ENCODE results near the gene AGXT2.

DNA sequence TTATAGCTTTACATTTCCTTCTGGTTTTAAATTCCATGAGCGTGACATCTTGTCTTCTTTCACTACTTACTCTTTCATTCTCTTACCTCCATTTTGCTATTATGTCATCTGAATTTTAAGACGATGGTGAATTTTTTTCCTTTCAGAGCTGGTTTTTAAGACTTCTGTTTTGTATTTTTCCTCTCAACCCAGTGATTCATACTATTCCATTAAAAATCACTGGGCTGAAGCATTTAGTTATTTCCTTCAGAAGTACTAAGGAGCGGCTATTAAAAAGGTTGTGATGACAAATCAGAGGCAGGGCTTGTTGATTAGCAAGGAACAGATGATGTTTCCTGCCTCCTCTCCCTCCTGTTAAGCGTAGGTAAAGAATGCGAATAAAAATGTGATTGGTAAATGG is 16.5 kb downstream of the AGXT2 start:
- TF ChIP-seq POLR2A (IDR thresholded peaks at IDR 0.05; ENCODE audit: low read depth, low read length): no peak
- no peak for TF ChIP-seq FOS (IDR thresholded peaks at IDR 0.05; ENCODE audit: borderline replicate concordance, insufficient read depth, low read length)
- TF ChIP-seq POLR2AphosphoS5 (IDR thresholded peaks at IDR 0.05; ENCODE audit: insufficient read depth, low read depth, low read length): no peak

All from endothelial cell of umbilical vein (primary cell).